Stimulated activated CD4-positive, alpha-beta T cell treated with anti-CD3 and anti-CD28 coated beads, Interleukin-12 subunit alpha, Interleukin-12 subunit beta, amount 100 ng/mL, for 48 hours (primary cell): ENCODE data around the gene ZNF488.
"Not testable (repeated sequence)": the region's sequence is repeated elsewhere in the genome, so short reads cannot be mapped to it uniquely, and the experiment has no call there.

Source experiments
- DNase-seq, 3 donors: peaks; one replicate each; pipeline ENCODE4 v3.0.0-alpha.2; 2020; ENCODE audit warnings: low read depth in 2 of 3, low spot score in 1 of 3

ZNF488 gene

GRCh38 chr10:47384148-47384921 is at the start of gene ZNF488:
TSS of gene ZNF488 (minus strand) at chr10:47384293. CDS start at chr10:47368829, 15,464 bp downstream.
- peak; percentile 48 to 64 (median 60) for DNase-seq

- DNase-seq = no peak
These were observed 41.8 kb upstream of the ZNF488 start for GRCh38 chr10:47425813-47426419.

- DNase-seq = no peak
These were observed 40.1 kb upstream of the ZNF488 start for GRCh38 chr10:47424231-47424630.

GRCh38 chr10:47423476-47423875 is 39.4 kb upstream of the ZNF488 start:
- no peak for DNase-seq

GRCh38 chr10:47421057-47421952 is 37.2 kb upstream of the ZNF488 start:
- DNase-seq = no peak

- no peak for DNase-seq
These were observed 36.4 kb upstream of the ZNF488 start for GRCh38 chr10:47420305-47421056.

GRCh38 chr10:47419421-47419820 is 35.3 kb upstream of the ZNF488 start:
- no peak for DNase-seq

- DNase-seq = no peak
These were observed 34.9 kb upstream of the ZNF488 start for GRCh38 chr10:47418966-47419365.

- no peak for DNase-seq
These were observed 34.2 kb upstream of the ZNF488 start for GRCh38 chr10:47418321-47418720.

GRCh38 chr10:47416305-47417218 is 32.5 kb upstream of the ZNF488 start:
- DNase-seq = not testable (repeated sequence)

GRCh38 chr10:47415520-47416304 is 31.6 kb upstream of the ZNF488 start:
- DNase-seq = no peak

- DNase-seq = no peak
These were observed 30.8 kb upstream of the ZNF488 start for GRCh38 chr10:47414752-47415519.

GRCh38 chr10:47414227-47414592 is 30.1 kb upstream of the ZNF488 start:
- no peak for DNase-seq

- DNase-seq = no peak
These were observed 29.6 kb upstream of the ZNF488 start for GRCh38 chr10:47413531-47414226.

GRCh38 chr10:47412869-47413268 is 28.8 kb upstream of the ZNF488 start:
- DNase-seq = no peak

GRCh38 chr10:47412177-47412730 is 28.2 kb upstream of the ZNF488 start:
- no peak for DNase-seq

GRCh38 chr10:47410862-47411261 is 26.8 kb upstream of the ZNF488 start:
- DNase-seq = no peak

- no peak for DNase-seq
These were observed 26.2 kb upstream of the ZNF488 start for GRCh38 chr10:47410271-47410670.
